H9 (cell line): Measurements from ENCODE around the gene POLE3. TPM values are rescaled to one million over a fixed set of nuclear protein-coding genes. Genes with fewer than 3 reads are reported as not detected.

ENCODE experiments used
- DNase-seq: peaks from one replicate; pipeline ENCODE4 v3.0.0-alpha.2; 2017
- H2AFZ ChIP-seq: one replicate; pipeline ENCODE4 v1.6.1; 2013; ENCODE audit warnings: mild to moderate bottlenecking, low read length, control low read depth, moderate library complexity
- H2AK5ac ChIP-seq: 2 replicates; pipeline ENCODE4 v1.6.1; 2013; ENCODE audit warnings: low read length, control low read depth, mixed read lengths; ENCODE audit not compliant: insufficient read length
- H2BK120ac ChIP-seq: one replicate; pipeline ENCODE4 v1.6.1; 2013; ENCODE audit warnings: low read depth, mild to moderate bottlenecking, low read length, control low read depth, inconsistent platforms; ENCODE audit not compliant: poor library complexity, severe bottlenecking
- H2BK12ac ChIP-seq: 2 replicates; pipeline ENCODE4 v1.6.1; 2013; ENCODE audit warnings: low read length, control low read depth, mixed read lengths, low read depth; ENCODE audit not compliant: insufficient read length
- H2BK15ac ChIP-seq: 2 replicates; pipeline ENCODE4 v1.6.1; 2013; ENCODE audit warnings: low read depth, low read length, control low read depth
- H2BK20ac ChIP-seq: one replicate; pipeline ENCODE4 v1.6.1; 2013; ENCODE audit warnings: low read depth, mild to moderate bottlenecking, low read length, control low read depth, inconsistent platforms; ENCODE audit not compliant: poor library complexity, severe bottlenecking
- H2BK5ac ChIP-seq: 2 replicates; pipeline ENCODE4 v1.6.1; 2013; ENCODE audit warnings: low read length, control low read depth, mixed read lengths; ENCODE audit not compliant: insufficient read length
- H3K14ac ChIP-seq: 2 replicates; pipeline ENCODE4 v1.6.1; 2013; ENCODE audit warnings: low read length, control low read depth; ENCODE audit not compliant: insufficient read depth
- H3K18ac ChIP-seq: 2 replicates; pipeline ENCODE4 v1.6.1; 2013; ENCODE audit warnings: low read depth, mild to moderate bottlenecking, mixed read lengths, low read length, control low read depth; ENCODE audit not compliant: insufficient read length
- H3K23ac ChIP-seq: 2 replicates; pipeline ENCODE4 v1.6.1; 2013; ENCODE audit warnings: low read length, control low read depth, mixed read lengths, low read depth; ENCODE audit not compliant: insufficient read length
- H3K23me2 ChIP-seq: 2 replicates; pipeline ENCODE4 v1.6.1; 2013; ENCODE audit warnings: low read depth, mild to moderate bottlenecking, mixed read lengths, low read length, control low read depth; ENCODE audit not compliant: insufficient read length, poor library complexity, severe bottlenecking
- H3K27ac ChIP-seq: 2 replicates; pipeline ENCODE4 v1.5.1; 2013; ENCODE audit warnings: low read length, control low read depth, mixed read lengths, low read depth; ENCODE audit not compliant: insufficient read length
- H3K27me3 ChIP-seq: 2 replicates; pipeline ENCODE4 v1.6.1; 2013; ENCODE audit warnings: low read length, control low read depth, inconsistent platforms; ENCODE audit not compliant: insufficient read depth
- H3K4ac ChIP-seq: 2 replicates; pipeline ENCODE4 v1.6.1; 2013; ENCODE audit warnings: low read depth, mild to moderate bottlenecking, control low read depth, inconsistent platforms, low read length, moderate library complexity
- H3K4me1 ChIP-seq: 2 replicates; pipeline ENCODE4 v1.6.1; 2013; ENCODE audit warnings: low read length, control low read depth, inconsistent platforms; ENCODE audit not compliant: insufficient read depth
- H3K4me2 ChIP-seq: 2 replicates; pipeline ENCODE4 v1.6.1; 2013; ENCODE audit warnings: low read length, control low read depth, mixed read lengths; ENCODE audit not compliant: insufficient read length, insufficient read depth
- H3K56ac ChIP-seq: 2 replicates; pipeline ENCODE4 v1.6.1; 2013; ENCODE audit warnings: low read depth, mild to moderate bottlenecking, mixed read lengths, low read length, control low read depth; ENCODE audit not compliant: insufficient read length
- H3K79me1 ChIP-seq: 2 replicates; pipeline ENCODE4 v1.6.1; 2013; ENCODE audit warnings: low read depth, mild to moderate bottlenecking, moderate library complexity, low read length, control low read depth, inconsistent platforms; ENCODE audit not compliant: insufficient read depth, poor library complexity, severe bottlenecking
- H3K79me2 ChIP-seq: 2 replicates; pipeline ENCODE4 v1.6.1; 2013; ENCODE audit warnings: low read length, control low read depth, inconsistent platforms; ENCODE audit not compliant: insufficient read depth
- H3K9ac ChIP-seq: 2 replicates; pipeline ENCODE4 v1.6.1; 2013; ENCODE audit warnings: low read length, control low read depth, mixed read lengths; ENCODE audit not compliant: insufficient read length; ENCODE audit errors: extremely low read depth
- H3K9me3 ChIP-seq: one replicate; pipeline ENCODE4 v1.6.1; 2013; ENCODE audit warnings: low read depth, low read length, inconsistent platforms; ENCODE audit not compliant: control insufficient read depth
- H3T11ph ChIP-seq: one replicate; pipeline ENCODE4 v1.6.1; 2013; ENCODE audit warnings: mild to moderate bottlenecking, low read length, control low read depth, inconsistent platforms
- H4K20me1 ChIP-seq: one replicate; pipeline ENCODE4 v1.6.1; 2013; ENCODE audit not compliant: control insufficient read depth, insufficient read length, insufficient read depth
- H4K5ac ChIP-seq: 2 replicates; pipeline ENCODE4 v1.6.1; 2013; ENCODE audit warnings: low read depth, mild to moderate bottlenecking, mixed read lengths, low read length, control low read depth; ENCODE audit not compliant: insufficient read length
- H4K8ac ChIP-seq: replicated peaks from 2 replicates; pipeline ENCODE4 v1.6.1; 2013; ENCODE audit warnings: low read length, control low read depth, mixed read lengths, low read depth; ENCODE audit not compliant: insufficient read length
- H4K91ac ChIP-seq: 2 replicates; pipeline ENCODE4 v1.6.1; 2013; ENCODE audit warnings: low read depth, mild to moderate bottlenecking, moderate library complexity, mixed read lengths, low read length, control low read depth; ENCODE audit not compliant: insufficient read length
- H3K27ac Mint-ChIP-seq, 3 experiments: 2 replicates in 2 of 3; 3 replicates in 1 of 3; pipeline ENCODE4 v1.8.0; 2020 to 2021; ENCODE audit warnings: mixed read lengths in 3 of 3, mild to moderate bottlenecking in 1 of 3, moderate library complexity in 1 of 3
- H3K27me3 Mint-ChIP-seq: 2 replicates; pipeline ENCODE4 v1.8.0; 2021; ENCODE audit warnings: low read depth, mild to moderate bottlenecking, moderate library complexity, mixed read lengths
- H3K36me3 Mint-ChIP-seq, 3 experiments: 2 replicates in 2 of 3; 3 replicates in 1 of 3; pipeline ENCODE4 v1.8.0; 2020 to 2021; ENCODE audit warnings: low read depth in 3 of 3, mixed read lengths in 3 of 3; ENCODE audit not compliant: insufficient read depth in 1 of 3
- H3K4me1 Mint-ChIP-seq, 2 experiments: 2 replicates each; pipeline ENCODE4 v1.8.0; 2020; ENCODE audit warnings: mixed read lengths in 2 of 2
- H3K4me3 Mint-ChIP-seq, 2 experiments: 2 replicates in 1 of 2; 3 replicates in 1 of 2; pipeline ENCODE4 v1.8.0; 2020 to 2021; ENCODE audit warnings: mild to moderate bottlenecking in 2 of 2, mixed read lengths in 2 of 2, moderate library complexity in 1 of 2
- H3K9me3 Mint-ChIP-seq, 2 experiments: 2 replicates in 1 of 2; 3 replicates in 1 of 2; pipeline ENCODE4 v1.8.0; 2020; ENCODE audit warnings: mild to moderate bottlenecking in 2 of 2, mixed read lengths in 2 of 2, moderate library complexity in 1 of 2
- WGBS: extraction: QIAGEN DNeasy Blood & Tissue Kit; methylation state at CpG from one replicate; pipeline ENCODE4 v1.1.7; 2013; ENCODE audit warnings: missing lambda C conversion rate, low lambda C conversion rate, mixed read lengths; ENCODE audit not compliant: insufficient read length; ENCODE audit errors: extremely low coverage; 5-methylcytosine and 5-hydroxymethylcytosine counted together
- total RNA-seq: library from RNA; stranded (reverse); gene quantifications from 2 replicates; pipeline ENCODE4 v1.2.1, GENCODE V29; 2021
- TF ChIP-seq, protein P1 (sequence below): fragments of 200-600 bp; sonication (generic); conservative IDR thresholded peaks from 3 replicates; pipeline ENCODE4 v1.8.0; 2021; ENCODE audit warnings: antibody characterized with exemption, mild to moderate bottlenecking

POLE3 gene
- total RNA-seq, 1 experiment from 2014 or later = 82.4 TPM

DNA sequence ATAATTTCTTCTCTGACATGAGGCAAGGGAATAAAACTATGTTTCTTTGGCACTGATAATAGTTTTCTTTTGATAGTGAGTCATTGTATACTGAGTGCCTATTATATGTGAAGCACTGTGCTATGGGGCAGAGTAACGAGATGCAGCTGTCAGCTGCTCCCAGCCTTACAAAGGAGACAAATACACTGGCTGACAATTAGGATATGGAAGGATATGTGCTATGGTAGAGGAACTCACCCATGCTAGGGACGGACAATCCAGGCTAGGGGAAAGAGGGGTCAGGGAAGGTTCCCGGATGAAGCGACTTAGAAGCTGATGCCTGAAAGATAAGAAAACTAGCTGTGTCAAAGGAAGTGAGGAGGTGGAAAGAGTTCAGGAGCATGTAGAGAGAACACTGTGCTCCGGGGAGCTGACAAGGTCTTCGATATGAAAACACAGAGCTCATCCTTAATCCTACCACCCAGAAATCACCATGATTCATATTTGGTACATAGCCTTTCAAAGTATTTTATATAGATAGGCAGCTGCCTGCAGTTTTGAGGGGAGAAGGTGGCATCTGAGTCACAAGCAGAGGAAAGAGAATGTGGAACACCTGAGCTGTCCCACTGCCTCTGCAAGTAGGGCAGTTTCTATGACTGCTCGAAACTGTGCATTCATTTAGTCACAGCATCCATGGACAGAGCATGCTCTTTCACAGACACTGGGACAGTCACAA lies 49.0 kb downstream of the POLE3 start:
- peaks cover 6 to 7% of the 10 kb centered on the region in 2 experiments for H3K4me1 Mint-ChIP-seq
- no peaks in the 10 kb centered on the region; a peak in 1 of 7 replicates for H3K36me3 Mint-ChIP-seq
- Histone ChIP-seq H2BK120ac (no peak overlapping the region), H3K4me1 (no peaks in the 10 kb centered on the region; the same call in 1 of the 2 replicates), H3K27ac (no peak overlapping the region), H3K14ac (no peak overlapping the region), H2AFZ (no peak overlapping the region), H3K27me3 (no peaks in the 10 kb centered on the region), H2BK12ac (no peak overlapping the region), H2BK15ac (no peak overlapping the region), H3K23ac (no peak overlapping the region), H2BK5ac (no peak overlapping the region), H3K23me2 (no peaks in the 10 kb centered on the region), H4K91ac (no peak overlapping the region), H4K8ac (no peak overlapping the region), H2AK5ac (no peak overlapping the region), H3K79me1 (no peaks in the 10 kb centered on the region), H3K79me2 (no peaks in the 10 kb centered on the region), H3K56ac (no peak overlapping the region), H3K4ac (no peak overlapping the region), H4K20me1 (no peaks in the 10 kb centered on the region), H3K18ac (no peak overlapping the region), H3K9me3 (no peaks in the 10 kb centered on the region), H3K9ac (no peak overlapping the region), H2BK20ac (no peak overlapping the region), H3K4me2 (no peak overlapping the region), H4K5ac (no peak overlapping the region), H3T11ph (no peak overlapping the region)
- no peaks in the 10 kb centered on the region for H3K27me3 Mint-ChIP-seq
- H3K9me3 Mint-ChIP-seq = no peaks in the 10 kb centered on the region
- H3K27ac Mint-ChIP-seq = no peak overlapping the region
- H3K4me3 Mint-ChIP-seq = no peak overlapping the region
- WGBS = no CpG with 5 or more reads among the region's 7 CpGs
- no peak for DNase-seq
- TF ChIP-seq, protein P1, sequence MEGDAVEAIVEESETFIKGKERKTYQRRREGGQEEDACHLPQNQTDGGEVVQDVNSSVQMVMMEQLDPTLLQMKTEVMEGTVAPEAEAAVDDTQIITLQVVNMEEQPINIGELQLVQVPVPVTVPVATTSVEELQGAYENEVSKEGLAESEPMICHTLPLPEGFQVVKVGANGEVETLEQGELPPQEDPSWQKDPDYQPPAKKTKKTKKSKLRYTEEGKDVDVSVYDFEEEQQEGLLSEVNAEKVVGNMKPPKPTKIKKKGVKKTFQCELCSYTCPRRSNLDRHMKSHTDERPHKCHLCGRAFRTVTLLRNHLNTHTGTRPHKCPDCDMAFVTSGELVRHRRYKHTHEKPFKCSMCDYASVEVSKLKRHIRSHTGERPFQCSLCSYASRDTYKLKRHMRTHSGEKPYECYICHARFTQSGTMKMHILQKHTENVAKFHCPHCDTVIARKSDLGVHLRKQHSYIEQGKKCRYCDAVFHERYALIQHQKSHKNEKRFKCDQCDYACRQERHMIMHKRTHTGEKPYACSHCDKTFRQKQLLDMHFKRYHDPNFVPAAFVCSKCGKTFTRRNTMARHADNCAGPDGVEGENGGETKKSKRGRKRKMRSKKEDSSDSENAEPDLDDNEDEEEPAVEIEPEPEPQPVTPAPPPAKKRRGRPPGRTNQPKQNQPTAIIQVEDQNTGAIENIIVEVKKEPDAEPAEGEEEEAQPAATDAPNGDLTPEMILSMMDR = no peak
